H1 (cell line): Measurements from ENCODE around the gene PLEKHG3. TPM values are rescaled to one million over a fixed set of nuclear protein-coding genes. Genes with fewer than 3 reads are reported as not detected.

ENCODE experiments used
- CTCF ChIA-PET: fragments of 300-600 bp; sonication (Branson Sonifier 250); formaldehyde crosslinking; loops from one replicate; lab custom pipeline; 2021; ENCODE audit not compliant: partially characterized antibody; lab: Charles Lee
- POLR2A ChIA-PET: fragments of 300-600 bp; sonication (Branson Sonifier 250); formaldehyde crosslinking; loops from one replicate; lab custom pipeline; 2021; ENCODE audit warnings: inconsistent platforms; ENCODE audit not compliant: partially characterized antibody; lab: Charles Lee
- DNase-seq, 2 experiments: peaks; one replicate each; pipeline versions ENCODE4 v3.0.0 to v3.0.0-alpha.2; 2010 to 2022; ENCODE audit warnings: low spot score in 2 of 2, low read depth in 1 of 2, mixed read lengths in 1 of 2
- FAIRE-seq: peaks from 2 replicates; lab custom pipeline; 2011; peaks lifted over from hg19 to GRCh38; lab: Jason Lieb, UNC
- H2AFZ ChIP-seq: 2 replicates; pipeline ENCODE4 v1.8.1; 2012; ENCODE audit warnings: low read length, inconsistent platforms
- H2AK5ac ChIP-seq: 2 replicates; pipeline ENCODE4 v1.6.1; 2013; ENCODE audit warnings: low read depth, low read length
- H2BK120ac ChIP-seq: replicated peaks from 2 replicates; pipeline ENCODE3; 2013; ENCODE audit warnings: low read depth, low read length, inconsistent platforms
- H2BK12ac ChIP-seq: 2 replicates; pipeline ENCODE4 v1.6.1; 2013; ENCODE audit warnings: low read depth, low read length
- H2BK15ac ChIP-seq: 2 replicates; pipeline ENCODE4 v1.6.1; 2013; ENCODE audit warnings: low read length
- H2BK20ac ChIP-seq: 2 replicates; pipeline ENCODE4 v1.6.1; 2013; ENCODE audit warnings: low read length
- H2BK5ac ChIP-seq: 2 replicates; pipeline ENCODE4 v1.6.1; 2013; ENCODE audit warnings: low read depth, low read length
- H3K14ac ChIP-seq: 2 replicates; pipeline ENCODE4 v1.6.1; 2013; ENCODE audit warnings: inconsistent platforms; ENCODE audit not compliant: insufficient read length
- H3K18ac ChIP-seq: 2 replicates; pipeline ENCODE4 v1.6.1; 2013; ENCODE audit warnings: low read length; ENCODE audit errors: extremely low read depth
- H3K23ac ChIP-seq: 2 replicates; pipeline ENCODE4 v1.6.1; 2013; ENCODE audit warnings: inconsistent platforms; ENCODE audit not compliant: insufficient read length
- H3K23me2 ChIP-seq: 2 replicates; pipeline ENCODE4 v1.6.1; 2013; ENCODE audit warnings: low read depth, low read length
- H3K27ac ChIP-seq: 2 replicates; pipeline ENCODE4 v1.6.1; 2011; ENCODE audit warnings: low read depth, low read length, inconsistent platforms
- H3K27me3 ChIP-seq, 4 experiments: replicated peaks in 1 of 4; 1 replicate in 1 of 4; 2 replicates in 3 of 4; pipeline versions ENCODE4 v1.6.1 to v1.8.1; 2011 to 2013; ENCODE audit warnings: low read length in 3 of 4, mild to moderate bottlenecking in 3 of 4, inconsistent platforms in 2 of 4, mixed read lengths in 2 of 4, moderate library complexity in 1 of 4; ENCODE audit not compliant: control insufficient read depth in 3 of 4, insufficient read depth in 3 of 4; ENCODE audit errors: extremely low read depth in 1 of 4
- H3K36me3 ChIP-seq, 4 experiments: 2 replicates each; pipeline versions ENCODE4 v1.6.1 to v1.8.1; 2011 to 2013; ENCODE audit warnings: mild to moderate bottlenecking in 4 of 4, low read length in 3 of 4, moderate library complexity in 2 of 4, control low read depth in 1 of 4, inconsistent platforms in 1 of 4; ENCODE audit not compliant: insufficient read depth in 4 of 4, control insufficient read depth in 2 of 4
- H3K4ac ChIP-seq: replicated peaks from 2 replicates; pipeline ENCODE3; 2013; ENCODE audit warnings: low read length, low read depth, mixed read lengths, inconsistent platforms; ENCODE audit not compliant: insufficient read length
- H3K4me1 ChIP-seq, 4 experiments: replicated peaks in 1 of 4; 1 replicate in 1 of 4; 2 replicates in 3 of 4; pipeline versions ENCODE4 v1.6.1 to v1.8.1; 2011 to 2013; ENCODE audit warnings: low read length in 3 of 4, inconsistent platforms in 2 of 4, mixed read lengths in 1 of 4; ENCODE audit not compliant: insufficient read depth in 4 of 4, control insufficient read depth in 3 of 4
- H3K4me2 ChIP-seq, 2 experiments: 2 replicates each; pipeline versions ENCODE4 v1.6.1 to v1.8.1; 2011 to 2013; ENCODE audit warnings: low read depth in 2 of 2, low read length in 2 of 2, control low read depth in 1 of 2, inconsistent platforms in 1 of 2, mild to moderate bottlenecking in 1 of 2; ENCODE audit not compliant: insufficient read depth in 1 of 2
- H3K4me3 ChIP-seq, 4 experiments: fragments of 200-600, 300-600 bp in 1 of 4; sonication (generic), shearing (Covaris generic), sonication (Bioruptor Twin) in 1 of 4; 2 replicates each; pipeline versions ENCODE4 v1.5.1 to v1.8.1; 2011 to 2016; ENCODE audit warnings: low read length in 4 of 4, low read depth in 3 of 4, control low read depth in 2 of 4, inconsistent platforms in 2 of 4, mild to moderate bottlenecking in 2 of 4, mixed read lengths in 1 of 4, moderate library complexity in 1 of 4; ENCODE audit not compliant: insufficient read depth in 2 of 4; ENCODE audit errors: extremely low read depth in 1 of 4
- H3K56ac ChIP-seq: replicated peaks from 2 replicates; pipeline ENCODE3; 2013; ENCODE audit warnings: low read depth, mild to moderate bottlenecking, mixed read lengths, low read length, inconsistent platforms; ENCODE audit not compliant: insufficient read length
- H3K79me1 ChIP-seq: 2 replicates; pipeline ENCODE4 v1.6.1; 2013; ENCODE audit warnings: low read depth, low read length, control low read depth
- H3K79me2 ChIP-seq, 2 experiments: 2 replicates each; pipeline versions ENCODE4 v1.6.1 to v1.8.1; 2012 to 2013; ENCODE audit warnings: low read length in 2 of 2, mild to moderate bottlenecking in 2 of 2, inconsistent platforms in 1 of 2; ENCODE audit not compliant: insufficient read depth in 2 of 2, control insufficient read depth in 1 of 2
- H3K9ac ChIP-seq, 4 experiments: replicated peaks in 1 of 4; 1 replicate in 1 of 4; 2 replicates in 3 of 4; pipeline versions ENCODE4 v1.6.1 to v1.8.1; 2011 to 2013; ENCODE audit warnings: low read depth in 3 of 4, low read length in 3 of 4, control low read depth in 2 of 4, mild to moderate bottlenecking in 2 of 4, moderate library complexity in 2 of 4, inconsistent platforms in 1 of 4; ENCODE audit errors: extremely low read depth in 1 of 4
- H3K9me3 ChIP-seq, 2 experiments: 2 replicates each; pipeline versions ENCODE4 v1.6.1 to v1.8.1; 2012 to 2013; ENCODE audit warnings: mild to moderate bottlenecking in 2 of 2, moderate library complexity in 2 of 2, control low read depth in 1 of 2, inconsistent platforms in 1 of 2, low read depth in 1 of 2, low read length in 1 of 2, mixed read lengths in 1 of 2; ENCODE audit not compliant: insufficient read depth in 2 of 2
- H4K20me1 ChIP-seq, 2 experiments: replicated peaks in 1 of 2; 2 replicates each; pipeline versions ENCODE3 to v1.8.1; 2011 to 2013; ENCODE audit warnings: inconsistent platforms in 2 of 2, low read length in 2 of 2, mild to moderate bottlenecking in 1 of 2; ENCODE audit not compliant: insufficient read depth in 2 of 2, control insufficient read depth in 1 of 2
- H4K5ac ChIP-seq: 2 replicates; pipeline ENCODE4 v1.6.1; 2013; ENCODE audit warnings: low read length, low read depth, mixed read lengths, inconsistent platforms; ENCODE audit not compliant: insufficient read length
- H4K8ac ChIP-seq: 2 replicates; pipeline ENCODE4 v1.8.0; 2013; ENCODE audit warnings: mild to moderate bottlenecking, moderate library complexity, low read length, inconsistent platforms; ENCODE audit not compliant: insufficient read depth; ENCODE audit errors: extremely low read depth
- H4K91ac ChIP-seq: replicated peaks from 2 replicates; pipeline ENCODE3; 2013; ENCODE audit warnings: low read length, mixed read lengths, inconsistent platforms; ENCODE audit not compliant: insufficient read length
- CHD1 ChIP-seq: IDR thresholded peaks from 2 replicates; pipeline ENCODE4 v1.6.1; 2012; ENCODE audit warnings: low read depth, low read length, improper control_type of control experiment
- CHD2 ChIP-seq: IDR thresholded peaks from 2 replicates; pipeline ENCODE4 v1.6.1; 2012; ENCODE audit warnings: low read length, improper control_type of control experiment
- KDM4A ChIP-seq: IDR thresholded peaks from one replicate; pipeline ENCODE4 v1.7.1; 2012; ENCODE audit warnings: low read depth, mild to moderate bottlenecking, moderate library complexity, low read length, inconsistent platforms; ENCODE audit not compliant: severe bottlenecking
- MAFK ChIP-seq: IDR thresholded peaks from 2 replicates; pipeline ENCODE4 v1.6.1; 2012; ENCODE audit warnings: low read depth, mild to moderate bottlenecking, improper control_type of control experiment, low read length
- NRF1 ChIP-seq: IDR thresholded peaks from 2 replicates; pipeline ENCODE4 v1.6.1; 2011; ENCODE audit warnings: mild to moderate bottlenecking, low read depth, low read length, improper control_type of control experiment
- RNF2 ChIP-seq: fragments of 200-900, 300-1000 bp; sonication (generic); IDR thresholded peaks from 2 replicates; pipeline ENCODE4 v1.7.1; 2016; ENCODE audit warnings: borderline replicate concordance, low read depth, mild to moderate bottlenecking, antibody characterized with exemption, low read length; ENCODE audit not compliant: poor library complexity, severe bottlenecking; ENCODE audit errors: missing control alignments
- SUZ12 ChIP-seq: fragments of 200-600 bp; sonication (generic); IDR thresholded peaks from 2 replicates; pipeline ENCODE4 v1.6.1; 2012; ENCODE audit warnings: mild to moderate bottlenecking, inconsistent platforms, low read length, moderate library complexity, mixed read lengths
- WGBS, 2 experiments: shearing (Covaris generic) in 1 of 2; methylation state at CpG; one replicate each; pipeline versions ENCODE4 v1.1.6 to v1.1.7; 2013 to 2015; ENCODE audit warnings: low lambda C conversion rate in 2 of 2, mixed read lengths in 2 of 2, inconsistent platforms in 1 of 2, low coverage in 1 of 2, missing lambda C conversion rate in 1 of 2; ENCODE audit not compliant: insufficient replicate concordance in 2 of 2, insufficient coverage in 1 of 2, insufficient read length in 1 of 2; ENCODE audit errors: extremely low coverage in 1 of 2, missing lambda C conversion rate in 1 of 2; 5-methylcytosine and 5-hydroxymethylcytosine counted together
- polyA plus RNA-seq, 7 experiments: library from polyadenylated mRNA; depleted of rRNA in 3 of 7; stranded (reverse) in 5 of 7; unstranded in 2 of 7; fragments of >200 nt in 5 of 7; fragments of 200-250 nt in 2 of 7; gene quantifications; 1 replicate in 5 of 7; 2 replicates in 1 of 7; 4 replicates in 1 of 7; pipeline versions ENCODE4 v1.2.1 to v1.2.3, GENCODE V29; 2011 to 2013; ENCODE audit warnings: missing spikeins in 2 of 7, mixed read lengths in 2 of 7
- total RNA-seq: library from RNA; stranded (reverse); fragmentation: NEBNext Ultra II Directional; extraction: Animal tissue kit (Norgen Biotek cat#: 25700); gene quantifications from 2 replicates; pipeline ENCODE4 v1.2.1, GENCODE V29; 2021

PLEKHG3 gene
- total and polyA plus RNA-seq, 2 of the 8 experiments (the other 6 are each of a cell fraction or from before 2014, with no cell fraction given), result 43.4 to 90.6 TPM

- Histone ChIP-seq H2BK12ac (no peak overlapping the region), H4K91ac (no peak overlapping the region), H3K4me2 (no peak overlapping the region), H3K36me3 (peaks cover 31 to 80% (median 64%) of the 10 kb centered on the region in 4 experiments), H2AFZ (no peak overlapping the region), H4K8ac (no peak overlapping the region), H3K79me2 (no peaks in the 10 kb centered on the region), H2AK5ac (no peak overlapping the region), H3K23ac (no peak overlapping the region), H3K56ac (no peak overlapping the region), H3K4me1 (peaks cover 0 to 2% (median 0%) of the 10 kb centered on the region in 4 experiments; a peak in 1 of 7 replicates), H2BK120ac (no peak overlapping the region), H3K79me1 (no peaks in the 10 kb centered on the region; the same call in 1 of the 2 replicates), H3K27ac (no peak overlapping the region), H3K23me2 (no peaks in the 10 kb centered on the region), H2BK15ac (no peak overlapping the region), H3K18ac (no peak overlapping the region), H3K14ac (no peak overlapping the region), H4K20me1 (peaks cover 6 to 13% of the 10 kb centered on the region in 2 experiments), H3K9ac (no peak overlapping the region), H2BK5ac (no peak overlapping the region), H3K4ac (no peak overlapping the region), H2BK20ac (no peak overlapping the region), H3K9me3 (no peaks in the 10 kb centered on the region), H4K5ac (no peak overlapping the region), H3K4me3 (no peak overlapping the region), H3K27me3 (no peaks in the 10 kb centered on the region)
- DNase-seq (no peak), FAIRE-seq (no peak)
- TF ChIP-seq CHD1 (no peak), RNF2 (no peak), MAFK (no peak), SUZ12 (no peak), CHD2 (no peak), NRF1 (no peak), KDM4A (no peak)
- ChIA-PET POLR2A (interaction anchor here (1.0 to 1.5 kb wide), 4 partner anchors 11 to 35 kb away, joined by 3 to 5 read pairs (median 4); no protein-coding TSS in a partner anchor), CTCF (interaction anchor here (0.7 to 2.8 kb wide), 11 partner anchors 14 to 105 kb away, joined by 3 to 11 read pairs (median 4); no protein-coding TSS in a partner anchor)
- 97% methylated on average over 15 of the region's 15 CpGs; no CpG with 5 or more reads in 1 of the 2 experiments for WGBS, 2 experiments
Measured at GRCh38 chr14:64741961-64742360, 37.7 kb downstream of the PLEKHG3 start.
